HG03378 (cell line): ENCODE results near the gene ASPA.
"Not testable (repeated sequence)": the region's sequence is repeated elsewhere in the genome, so short reads cannot be mapped to it uniquely, and the experiment has no call there.

ENCODE experiments used
- ATAC-seq: cut with Tn5 transposase; IDR thresholded peaks from one replicate; pipeline ENCODE4 v1.9.1; 2021; ENCODE audit warnings: mild to moderate bottlenecking, moderate library complexity; ENCODE audit not compliant: unreplicated experiment

ASPA gene

DNA sequence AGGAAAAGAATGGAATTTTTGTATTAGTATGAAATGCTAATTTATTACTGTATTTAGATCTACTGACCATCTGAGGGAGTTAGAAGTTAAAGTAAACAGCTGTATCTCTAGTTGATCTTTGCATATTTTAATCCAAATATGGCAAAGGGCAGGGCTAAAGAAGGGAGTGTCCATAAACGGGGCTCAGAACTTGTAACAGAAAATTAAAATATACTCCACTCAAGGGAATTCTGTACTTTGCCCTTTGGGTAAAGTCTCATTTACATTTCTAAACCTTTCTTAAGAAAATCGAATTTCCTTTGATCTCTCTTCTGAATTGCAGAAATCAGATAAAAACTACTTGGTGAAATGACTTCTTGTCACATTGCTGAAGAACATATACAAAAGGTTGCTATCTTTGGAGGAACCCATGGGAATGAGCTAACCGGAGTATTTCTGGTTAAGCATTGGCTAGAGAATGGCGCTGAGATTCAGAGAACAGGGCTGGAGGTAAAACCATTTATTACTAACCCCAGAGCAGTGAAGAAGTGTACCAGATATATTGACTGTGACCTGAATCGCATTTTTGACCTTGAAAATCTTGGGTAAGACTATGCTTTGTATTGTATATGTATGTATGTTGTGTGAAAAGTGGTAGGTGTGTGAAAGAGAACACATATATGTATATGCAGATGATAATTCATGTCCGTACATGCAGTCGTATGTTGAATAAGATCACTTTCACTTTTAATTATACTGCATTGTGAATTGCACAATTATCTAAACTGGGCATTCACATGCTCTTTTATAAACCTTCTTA, at the start of gene ASPA:
TSS of gene ASPA (plus strand) at position 186 of the 799 bp plus-strand sequence. CDS start at position 349, 163 bp downstream.
- no peak for ATAC-seq

DNA sequence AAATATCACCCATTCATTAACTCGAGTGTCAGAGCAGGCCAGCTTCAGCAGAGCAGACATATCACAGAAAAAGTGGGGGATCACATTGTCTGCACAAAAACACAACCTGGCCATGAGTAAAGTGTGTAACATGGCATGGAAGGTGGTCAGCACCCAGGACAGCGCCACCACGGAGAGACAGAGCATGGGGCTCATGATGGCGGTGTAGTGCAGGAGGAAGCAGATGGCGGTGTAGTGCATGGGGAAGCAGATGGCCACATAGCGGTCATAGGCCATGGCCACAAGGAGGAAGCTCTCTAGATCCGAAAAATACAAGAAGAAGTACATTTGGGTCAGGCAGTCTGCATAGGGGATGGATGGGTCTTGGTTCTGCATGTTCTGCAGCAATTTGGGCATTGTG, 42.6 kb upstream of the ASPA start:
- ATAC-seq = not testable (repeated sequence)

DNA sequence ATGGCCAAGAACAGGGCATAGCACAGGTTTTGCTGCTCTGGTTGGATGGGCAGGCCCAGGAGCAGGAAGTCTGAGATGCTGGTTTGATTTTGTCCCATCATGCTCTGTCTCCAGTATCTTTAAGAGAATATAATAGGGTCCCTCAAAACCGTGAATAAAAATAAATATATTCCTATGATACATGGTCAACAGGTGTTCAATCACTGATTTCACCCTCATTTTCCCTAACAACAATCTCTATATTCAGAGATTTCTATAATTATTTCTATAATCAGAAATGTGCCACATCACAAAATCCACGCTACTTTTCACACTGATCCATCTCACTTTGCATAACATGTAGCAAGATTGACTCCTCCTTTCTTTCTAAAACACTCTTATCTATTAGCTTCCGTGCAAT, 42.1 kb upstream of the ASPA start, which contains the start of gene OR1E2:
TSS of gene OR1E2 (minus strand) at position 101 of the 400 bp plus-strand sequence. CDS start at position 101, 0 bp downstream.
- no peak for ATAC-seq

DNA sequence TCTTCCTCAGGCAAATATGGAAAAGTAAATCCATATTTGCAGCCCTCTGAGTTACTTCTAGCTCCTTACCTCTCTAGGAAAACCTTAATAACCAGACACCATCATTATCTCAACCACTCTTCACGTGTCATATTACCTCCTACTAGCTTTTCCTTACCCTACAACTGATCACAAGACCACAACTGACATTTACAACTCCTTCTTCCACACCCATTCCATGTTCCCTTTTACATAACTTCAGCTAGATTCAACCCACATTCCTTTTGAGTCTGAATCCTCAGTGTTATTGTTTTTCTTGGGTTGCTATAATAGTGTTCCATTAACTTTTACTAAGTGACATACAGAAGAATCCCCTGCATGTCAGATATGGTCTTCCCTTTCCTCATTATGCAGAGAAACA, 37.4 kb upstream of the ASPA start:
- ATAC-seq = no peak

DNA sequence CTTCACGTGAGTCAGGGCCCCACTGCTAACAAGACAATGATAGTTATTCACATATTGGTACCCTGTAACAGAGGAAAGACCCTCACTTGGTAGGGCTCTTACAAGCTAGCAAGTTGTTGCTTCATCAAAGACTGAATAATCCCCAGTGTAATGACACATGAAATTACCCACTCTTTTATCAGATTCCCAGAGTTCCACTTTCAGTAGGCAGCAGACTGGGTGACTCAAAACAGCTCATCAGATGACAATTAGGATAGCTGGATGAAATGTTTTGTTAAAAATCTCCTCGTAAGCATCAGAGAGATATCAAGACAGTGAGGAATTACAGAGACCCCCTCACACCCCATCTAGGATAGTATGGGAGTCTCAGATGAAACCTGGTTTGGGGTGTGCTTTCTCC, 35.3 kb upstream of the ASPA start:
- no peak for ATAC-seq

DNA sequence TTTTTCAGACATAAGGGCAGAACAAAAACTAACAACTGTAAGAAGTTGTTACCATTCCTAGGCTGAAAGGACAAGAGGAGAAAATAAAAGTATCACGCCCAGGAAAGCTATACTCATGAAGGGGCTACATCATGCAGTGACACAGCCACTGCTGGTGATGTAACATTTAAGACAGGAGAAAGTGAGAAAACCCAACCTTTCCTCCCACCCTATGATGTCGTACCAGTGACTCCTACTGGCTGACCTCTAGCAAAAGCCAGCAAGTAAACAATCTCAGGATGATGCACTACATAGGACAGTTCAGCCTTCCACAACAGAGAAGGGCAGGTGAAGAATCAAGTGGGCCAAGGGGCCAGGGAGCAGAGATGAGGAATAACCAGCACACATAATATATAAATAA, 28.2 kb upstream of the ASPA start:
- no peak for ATAC-seq

DNA sequence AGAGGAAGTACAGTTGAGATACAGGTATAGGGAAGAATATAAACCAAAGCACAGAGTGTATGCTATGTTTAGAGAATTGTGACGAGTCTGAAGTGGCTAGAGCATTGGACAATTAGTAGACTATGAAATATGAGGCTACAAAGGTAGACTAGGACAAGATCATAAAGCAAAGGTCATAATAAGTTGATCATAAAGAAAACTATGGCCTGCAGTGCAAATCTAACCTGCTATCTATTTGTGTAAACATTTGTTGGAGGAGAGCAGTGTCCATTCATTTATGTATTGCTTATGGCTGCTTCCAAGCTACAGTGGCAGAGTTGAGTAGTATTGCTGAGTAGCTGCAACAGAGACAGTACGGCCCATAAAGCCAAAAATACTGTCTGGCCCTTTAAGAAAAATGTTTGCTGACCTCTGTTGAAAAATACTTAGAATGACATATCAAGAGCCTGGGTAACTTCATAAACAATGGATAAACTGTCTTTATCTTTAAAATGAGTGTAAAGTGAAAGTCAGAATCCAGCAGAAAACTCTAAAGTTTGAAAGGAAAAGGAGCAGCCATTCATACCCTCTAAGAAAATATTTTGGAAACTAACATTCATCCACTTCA, 27.6 kb upstream of the ASPA start:
- no peak for ATAC-seq

DNA sequence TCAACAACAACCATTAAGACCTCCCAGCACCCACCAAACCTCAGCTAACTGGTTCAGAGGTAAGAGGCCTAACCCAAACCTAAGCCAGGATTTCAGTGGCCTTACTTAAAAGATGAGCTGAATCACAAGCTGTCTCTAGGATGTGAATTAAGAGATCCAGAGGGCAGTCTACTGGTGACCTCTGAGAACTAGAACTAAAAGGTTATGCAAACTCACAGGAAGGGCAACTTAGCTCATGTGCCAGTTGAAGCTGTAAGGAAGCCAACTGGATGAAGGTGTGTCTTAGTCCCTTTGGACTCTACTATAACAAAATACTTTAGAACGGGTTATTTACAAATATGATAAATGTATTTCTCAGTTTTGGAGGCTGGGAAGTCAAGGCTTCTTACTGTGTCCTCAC, 9.4 kb upstream of the ASPA start:
- ATAC-seq = not testable (repeated sequence)

DNA sequence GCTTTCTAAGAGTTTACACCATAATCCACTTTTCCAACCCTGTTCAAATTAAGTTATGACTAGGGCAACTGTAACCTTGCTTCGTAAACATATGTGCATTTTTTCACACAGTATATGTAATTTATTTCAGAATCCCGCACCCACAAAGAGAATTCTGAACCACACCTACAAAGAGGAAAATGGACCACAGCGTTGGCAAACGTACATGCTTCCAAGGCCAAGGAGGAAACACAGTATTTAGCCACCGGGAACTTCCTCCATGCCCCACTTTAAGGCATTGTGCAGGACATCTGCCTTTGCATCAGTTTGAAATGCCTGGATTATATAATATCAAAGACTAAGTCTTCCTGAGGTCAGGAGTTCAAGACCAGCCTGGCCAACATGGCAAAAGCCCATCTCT, 6.3 kb upstream of the ASPA start:
- no peak for ATAC-seq

DNA sequence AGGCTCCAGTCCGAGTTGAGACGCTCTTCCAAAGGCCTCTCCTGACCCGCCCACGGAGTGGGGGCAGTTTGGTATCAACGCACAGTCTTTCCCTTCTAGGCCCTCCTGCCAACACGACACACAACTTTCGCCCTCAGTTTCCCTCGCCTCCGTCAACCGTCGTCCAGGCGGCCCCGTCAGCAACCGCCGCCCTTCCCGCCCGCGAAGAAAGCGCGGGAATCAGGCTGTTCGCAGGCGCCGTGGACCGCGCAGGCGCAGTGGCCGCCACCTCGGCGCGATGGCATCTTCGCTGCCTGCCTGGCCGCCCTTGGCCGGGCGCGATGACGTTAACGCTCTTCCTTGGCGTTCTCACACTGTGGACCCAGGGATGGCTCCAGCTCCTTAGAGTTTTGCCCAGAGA, 4.2 kb upstream of the ASPA start, which contains the start of gene SPATA22:
TSS of gene SPATA22 (minus strand) at position 221 of the 400 bp plus-strand sequence. CDS start 2,494 bp downstream, outside the sequence.
- no peak for ATAC-seq

DNA sequence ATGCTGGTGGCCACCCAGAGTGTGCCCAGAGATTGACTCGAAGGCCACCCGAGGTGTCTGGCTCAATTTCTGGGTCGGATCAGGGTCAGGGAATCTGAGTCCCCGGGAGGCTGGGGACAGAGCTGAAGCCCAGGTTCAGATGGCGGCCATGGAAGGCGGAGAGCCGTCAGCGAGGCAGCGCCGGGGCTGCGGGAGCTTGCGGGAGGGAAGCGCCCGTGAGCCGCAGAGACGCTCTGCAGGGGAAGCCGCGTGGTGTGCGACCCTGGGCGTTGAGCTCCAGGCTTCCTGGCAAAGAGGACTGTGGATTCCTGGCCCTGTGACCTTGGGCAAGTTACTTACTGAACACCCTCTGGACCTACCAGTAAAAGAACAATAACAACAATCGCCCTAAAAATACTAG, 3.7 kb upstream of the ASPA start:
- no peak for ATAC-seq

DNA sequence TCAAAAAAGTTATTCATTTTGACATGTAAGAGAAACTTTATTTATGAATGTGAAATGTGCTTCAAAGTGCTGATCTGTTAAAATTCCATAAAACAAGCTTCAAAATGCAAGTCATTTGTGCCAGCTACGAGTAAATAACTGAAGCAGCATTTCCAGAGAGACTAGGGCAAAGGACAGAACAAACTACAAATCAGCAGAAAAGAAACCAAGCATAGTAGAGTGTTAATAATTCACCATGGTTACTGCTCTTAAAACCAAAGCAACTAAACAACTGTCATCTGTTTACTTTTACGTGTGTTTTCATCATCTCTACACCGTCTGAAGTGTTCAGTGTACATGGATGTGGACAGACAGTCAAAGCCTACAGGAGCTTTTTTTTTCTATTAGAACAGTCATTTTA, 1.6 kb upstream of the ASPA start:
- no peak for ATAC-seq

DNA sequence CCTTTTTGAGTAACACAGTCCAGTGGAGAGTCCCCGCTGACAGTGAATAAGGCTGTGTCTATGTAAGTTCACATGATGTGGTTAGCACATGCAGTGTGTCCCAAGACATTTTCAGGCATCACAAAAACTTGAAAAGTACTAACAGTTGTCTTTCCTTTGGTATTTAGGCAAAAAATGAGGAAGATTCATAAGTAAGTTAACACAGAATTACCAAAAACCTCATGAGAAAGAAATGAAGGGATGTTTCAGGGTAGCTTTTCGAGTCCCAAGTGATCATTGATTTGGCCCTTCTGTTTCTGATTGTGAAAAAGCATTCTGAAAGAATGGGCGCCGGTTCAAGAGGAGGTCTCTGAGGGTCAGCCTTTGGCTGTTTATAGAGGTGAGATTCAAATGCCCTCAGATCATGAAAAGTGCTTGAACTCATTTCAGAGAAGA, 529 bp upstream of the ASPA start:
- no peak for ATAC-seq

DNA sequence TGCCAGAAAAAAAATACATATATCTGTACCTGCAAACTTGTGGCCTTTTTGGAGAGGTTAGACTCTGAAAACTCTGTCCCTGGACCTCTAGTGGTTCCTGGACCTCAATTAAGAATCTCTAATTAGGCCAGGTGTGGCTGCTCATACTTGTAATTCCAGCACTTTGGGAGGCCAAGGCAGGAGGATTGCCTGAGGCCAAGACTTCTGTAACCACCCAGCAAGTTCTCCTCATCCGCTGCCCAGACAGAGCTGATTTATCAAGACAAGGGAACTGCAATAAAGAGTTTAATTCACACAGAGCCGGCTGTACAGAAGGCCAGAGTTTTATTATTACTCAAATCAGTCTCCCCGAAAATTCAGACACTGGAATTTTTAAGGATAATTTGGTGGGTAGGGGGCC, 4.2 kb downstream of the ASPA start:
- no peak for ATAC-seq

DNA sequence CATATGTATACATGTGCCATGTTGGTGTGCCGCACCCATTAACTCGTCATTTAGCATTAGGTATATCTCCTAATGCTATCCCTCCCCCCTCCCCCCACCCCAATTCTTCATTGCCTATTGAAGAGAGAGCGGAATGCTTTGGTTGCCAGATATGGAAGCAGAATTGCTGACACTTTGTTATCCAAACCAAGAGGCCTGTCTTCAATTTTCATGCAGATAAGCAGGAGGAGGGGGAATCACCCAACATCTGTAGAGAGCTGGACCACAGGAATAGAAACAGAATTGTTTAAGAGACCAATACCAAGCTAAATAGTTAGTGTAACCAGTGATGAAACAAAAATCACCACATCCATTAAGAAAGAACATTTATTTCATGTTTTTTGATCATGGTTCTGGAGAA, 7.1 kb downstream of the ASPA start:
- ATAC-seq = no peak

DNA sequence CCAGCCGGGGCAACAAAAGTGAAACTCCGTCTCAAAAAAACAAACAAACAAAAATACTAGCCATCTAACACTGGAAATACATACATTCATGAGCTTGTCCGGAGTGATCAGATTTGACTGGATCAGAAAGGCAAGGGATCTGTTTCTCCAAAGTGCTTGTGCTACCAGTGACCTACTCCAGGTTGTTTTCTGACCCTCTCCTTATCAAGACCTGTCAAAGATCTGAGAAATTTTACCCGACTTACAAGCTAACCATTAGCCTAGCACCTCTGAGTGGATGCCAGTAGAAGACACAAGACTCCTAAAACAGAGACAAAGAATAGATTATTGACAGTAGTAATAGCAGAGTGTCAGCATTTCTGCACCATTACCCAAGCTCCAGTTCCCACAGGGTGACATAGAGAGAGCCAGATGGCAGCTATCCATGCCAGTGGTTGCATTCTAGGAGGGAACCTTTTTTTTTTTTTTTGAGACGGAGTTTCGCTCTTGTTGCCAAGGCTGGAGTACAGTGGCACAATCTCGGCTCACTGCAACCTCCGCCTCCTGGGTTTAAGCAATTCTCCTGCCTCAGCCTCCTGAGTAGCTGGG, 9.8 kb downstream of the ASPA start:
- ATAC-seq = no peak

DNA sequence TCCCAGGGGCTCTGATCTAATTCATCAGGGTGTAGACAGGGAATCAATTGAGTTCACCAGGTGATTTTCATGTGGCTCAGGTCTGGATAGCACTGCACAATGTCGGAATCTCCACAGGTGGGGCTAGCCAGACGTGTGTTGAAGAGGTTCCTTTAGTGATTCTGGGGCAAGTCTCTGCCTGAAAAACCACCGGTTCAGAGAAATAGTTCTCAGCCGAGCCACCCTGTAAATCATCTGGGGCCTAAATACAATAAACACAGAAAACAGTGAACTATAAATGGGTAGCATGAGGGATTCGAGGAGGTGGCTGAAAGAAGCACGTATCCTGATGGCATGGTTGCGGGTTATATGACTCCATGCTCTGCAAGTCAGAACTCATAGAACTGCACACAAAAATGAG, 21.3 kb downstream of the ASPA start:
- ATAC-seq = no peak

DNA sequence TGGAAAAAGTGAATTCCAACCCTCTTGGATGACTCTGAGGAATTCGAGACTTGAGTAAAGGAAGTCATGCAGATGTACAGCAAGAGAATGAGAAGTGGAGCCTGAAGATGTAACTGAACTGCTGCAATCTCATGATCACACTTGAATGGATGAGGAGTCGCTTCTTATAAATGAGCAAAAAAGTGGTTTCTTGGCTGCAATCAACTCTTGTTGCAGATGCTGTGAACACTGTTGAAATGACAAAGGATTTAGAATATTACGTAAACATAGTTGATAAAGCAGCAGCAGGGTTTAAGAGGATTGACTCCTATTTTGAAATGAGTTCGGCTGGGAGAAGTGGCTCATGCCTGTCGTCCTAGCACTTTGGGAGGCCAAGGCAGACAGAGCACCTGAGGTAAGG, 25.5 kb downstream of the ASPA start:
- ATAC-seq = no peak

DNA sequence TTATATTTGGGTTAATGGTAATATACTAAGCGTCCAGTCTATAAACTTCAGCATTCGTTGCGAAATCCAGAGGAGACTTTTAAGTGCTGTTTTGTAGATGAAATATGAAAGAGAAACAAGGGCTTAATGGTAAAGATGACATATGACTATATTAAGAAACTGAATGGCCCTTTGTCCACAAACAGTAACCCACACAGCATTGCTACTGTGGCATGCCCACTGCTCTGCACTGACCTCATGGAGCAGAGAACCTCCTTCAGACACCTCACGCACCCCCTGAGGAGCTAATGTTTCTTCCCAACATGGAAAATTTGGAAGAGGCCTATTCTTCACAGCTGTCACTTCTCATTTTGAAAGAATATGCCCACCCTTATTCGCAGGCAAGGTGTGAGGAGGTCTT, 26.7 kb downstream of the ASPA start:
- ATAC-seq = no peak

DNA sequence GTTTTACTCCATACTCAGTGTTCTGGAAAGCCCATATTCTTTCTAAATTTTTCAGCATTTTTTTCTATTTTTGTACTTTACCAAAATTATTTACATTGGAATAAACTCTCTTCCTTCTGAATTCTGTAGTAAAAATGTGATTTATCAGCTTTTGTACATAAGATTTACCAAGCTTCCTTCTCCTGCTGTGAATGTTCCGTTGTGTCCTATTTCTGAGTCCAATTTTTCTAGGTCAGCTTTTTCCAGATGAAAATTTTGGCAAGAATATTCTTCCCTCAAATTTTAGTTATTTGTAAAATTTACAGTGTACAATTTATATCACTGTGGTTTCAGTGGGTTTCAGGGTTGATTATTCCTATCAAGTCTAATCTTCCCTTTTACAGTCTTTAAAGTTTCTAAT, 27.5 kb downstream of the ASPA start:
- ATAC-seq = no peak

DNA sequence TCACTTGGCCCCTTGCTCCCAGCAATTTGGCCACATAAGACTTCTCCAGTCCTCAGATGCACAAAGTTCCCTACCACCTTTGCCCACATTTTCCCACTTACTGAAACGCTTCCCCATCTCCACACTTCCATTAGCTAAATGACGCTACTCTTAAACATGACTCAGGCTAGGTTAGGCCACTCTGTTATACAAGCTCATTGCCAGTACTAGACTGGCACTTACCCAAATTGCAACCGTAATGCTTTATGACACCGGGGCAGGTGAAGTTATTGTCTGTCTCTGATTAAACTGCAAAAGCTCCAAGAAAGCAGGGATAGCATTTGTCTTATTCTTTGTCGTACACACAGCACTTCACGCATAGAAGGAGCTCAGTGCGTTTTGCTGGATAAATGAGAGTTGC, 29.2 kb downstream of the ASPA start:
- no peak for ATAC-seq

DNA sequence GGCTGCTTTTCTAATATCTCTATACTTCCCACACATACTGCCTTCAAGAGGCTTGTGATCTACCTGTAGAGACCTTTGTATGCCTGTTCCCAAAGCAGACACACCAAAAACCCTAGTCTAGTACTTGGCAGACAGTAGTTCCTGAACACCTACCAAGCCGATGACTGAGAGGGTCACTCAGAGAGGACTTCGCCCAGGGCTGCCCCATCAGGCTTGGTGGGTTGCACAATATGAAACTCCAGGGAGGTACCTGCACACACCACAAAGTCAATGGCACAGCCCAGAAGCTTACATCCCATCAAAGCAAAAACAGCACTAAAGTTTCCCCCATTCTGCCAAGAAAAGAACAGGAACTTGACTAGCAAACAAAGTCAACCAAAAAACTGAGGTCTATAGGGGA, 30.3 kb downstream of the ASPA start:
- ATAC-seq = no peak
